Measurements from ENCODE around the gene TRMT61A. TPM values are rescaled to one million over a fixed set of nuclear protein-coding genes. Genes with fewer than 3 reads are reported as not detected.

Gene TRMT61A
- total RNA-seq, 1 donor from 2014 or later: 10.8 TPM

DNA sequence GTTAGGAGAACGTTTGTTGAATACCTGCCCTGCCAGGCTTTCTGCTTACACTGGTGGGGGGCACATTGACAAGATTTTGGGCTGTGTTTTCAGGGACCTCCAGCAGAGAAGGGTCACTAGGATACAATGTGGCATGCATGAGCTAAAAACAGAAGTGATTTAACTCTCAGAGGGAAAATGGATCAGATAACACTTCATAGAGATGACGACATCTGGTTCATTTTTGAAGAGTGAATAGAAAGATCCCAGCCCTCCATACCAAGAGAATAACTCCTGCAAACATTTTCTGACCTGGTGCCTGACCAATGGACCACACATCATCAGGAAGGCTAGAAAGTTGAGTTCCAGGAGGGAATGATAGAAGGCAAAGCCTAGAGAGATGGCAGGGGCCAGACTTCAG, 40.0 kb upstream of the TRMT61A start:
- Mint-ChIP-seq H3K9me3 (no peaks in the 10 kb centered on the region), H3K36me3 (peaks cover 30% of the 10 kb centered on the region), H3K27ac (no peak overlapping the region), H3K4me1 (ENCODE audit: unreplicated experiment) (peaks cover 13% of the 10 kb centered on the region), H3K4me3 (no peak overlapping the region), H3K27me3 (no peaks in the 10 kb centered on the region)
- TF ChIP-seq CTCF (conservative IDR thresholded peaks at IDR 0.05): no peak
- DNase-seq (ENCODE audit: extremely low spot score, unreplicated experiment): no peak

GRCh38 chr14:103489621-103490020, 39.4 kb upstream of the TRMT61A start:
- no peak overlapping the region for H3K4me3 Mint-ChIP-seq
- H3K27ac Mint-ChIP-seq: no peak overlapping the region
- no peaks in the 10 kb centered on the region for H3K9me3 Mint-ChIP-seq
- H3K27me3 Mint-ChIP-seq: no peaks in the 10 kb centered on the region
- peaks cover 13% of the 10 kb centered on the region for H3K4me1 Mint-ChIP-seq (ENCODE audit: unreplicated experiment)
- peaks cover 30% of the 10 kb centered on the region for H3K36me3 Mint-ChIP-seq
- DNase-seq (ENCODE audit: extremely low spot score, unreplicated experiment): no peak
- no peak for TF ChIP-seq CTCF (conservative IDR thresholded peaks at IDR 0.05)

GRCh38 chr14:103491691-103492090, 37.3 kb upstream of the TRMT61A start:
- no peak for TF ChIP-seq CTCF (conservative IDR thresholded peaks at IDR 0.05)
- Mint-ChIP-seq H3K9me3 (no peaks in the 10 kb centered on the region), H3K27ac (no peak overlapping the region), H3K4me3 (no peak overlapping the region), H3K4me1 (ENCODE audit: unreplicated experiment) (peaks cover 13% of the 10 kb centered on the region), H3K27me3 (no peaks in the 10 kb centered on the region), H3K36me3 (peaks cover 27% of the 10 kb centered on the region)
- no peak for DNase-seq (ENCODE audit: extremely low spot score, unreplicated experiment)

DNA sequence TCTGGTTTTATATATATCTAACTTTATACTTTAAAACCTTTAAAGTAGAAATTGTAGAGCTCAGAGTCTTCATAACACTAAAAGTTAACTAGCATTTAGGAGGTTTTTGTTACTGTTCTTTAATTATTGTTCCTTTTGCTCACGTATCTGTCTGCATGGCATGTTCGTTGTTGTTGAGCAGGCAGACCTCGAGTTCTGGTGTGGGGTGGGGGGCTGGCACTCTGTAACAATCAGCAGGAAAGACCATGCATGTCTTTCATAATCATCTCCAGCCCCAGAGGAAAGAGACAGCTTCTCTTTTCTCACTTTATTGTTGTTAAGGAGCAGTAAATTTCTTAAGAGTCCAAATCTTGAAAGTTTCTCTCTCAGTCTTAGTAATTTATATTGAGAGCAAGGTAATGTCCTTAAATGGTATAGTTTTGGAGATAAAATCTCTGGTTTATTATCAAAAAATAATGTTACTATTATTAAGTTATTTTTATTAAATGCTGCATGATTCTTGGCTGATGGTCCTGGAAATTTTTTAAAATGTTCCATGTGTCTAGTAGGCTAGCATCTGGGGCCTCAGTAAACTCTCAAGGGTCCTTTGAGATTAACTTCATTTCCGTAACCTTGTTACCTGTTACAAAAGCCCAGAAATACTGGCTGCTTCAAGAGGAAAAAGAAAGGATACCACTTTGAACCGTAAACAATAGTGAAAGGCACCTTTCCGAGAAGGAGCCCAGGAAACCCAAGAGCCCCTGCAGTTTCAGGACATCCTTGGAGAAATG, 36.7 kb upstream of the TRMT61A start:
- Mint-ChIP-seq H3K27ac (no peak overlapping the region), H3K4me3 (no peak overlapping the region), H3K27me3 (no peaks in the 10 kb centered on the region), H3K9me3 (no peaks in the 10 kb centered on the region), H3K36me3 (peaks cover 26% of the 10 kb centered on the region), H3K4me1 (ENCODE audit: unreplicated experiment) (peaks cover 13% of the 10 kb centered on the region)
- TF ChIP-seq CTCF (conservative IDR thresholded peaks at IDR 0.05): no peak
- no peak for DNase-seq (ENCODE audit: extremely low spot score, unreplicated experiment)

DNA sequence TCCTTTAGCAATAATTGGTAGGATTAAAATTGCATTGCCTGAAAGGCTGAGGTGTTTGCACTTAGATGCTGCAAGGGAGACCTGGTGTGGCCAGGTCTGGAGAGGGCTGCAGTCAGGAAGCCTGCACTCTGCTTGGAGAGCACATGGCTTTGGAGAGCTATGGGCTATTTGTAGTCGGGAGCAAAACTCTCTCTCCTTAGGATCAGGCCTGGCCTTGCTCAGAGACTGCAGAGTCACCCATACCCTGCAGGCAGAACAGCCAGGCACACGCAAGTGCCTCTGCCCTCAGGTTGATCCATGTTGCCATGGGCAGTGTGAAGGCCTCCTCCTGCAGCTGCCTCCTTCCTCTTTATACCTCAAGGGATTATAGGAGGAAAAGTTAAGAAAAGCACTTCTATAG, 33.1 kb upstream of the TRMT61A start:
- Mint-ChIP-seq H3K27ac (no peak overlapping the region), H3K4me3 (no peak overlapping the region), H3K27me3 (no peaks in the 10 kb centered on the region), H3K36me3 (peaks cover 13% of the 10 kb centered on the region), H3K9me3 (no peaks in the 10 kb centered on the region), H3K4me1 (ENCODE audit: unreplicated experiment) (peaks cover 8% of the 10 kb centered on the region)
- no peak for TF ChIP-seq CTCF (conservative IDR thresholded peaks at IDR 0.05)
- no peak for DNase-seq (ENCODE audit: extremely low spot score, unreplicated experiment)
